HepG2 (cell line): ENCODE data around the gene PTMA. TPM values are rescaled to one million over a fixed set of nuclear protein-coding genes. Genes with fewer than 3 reads are reported as not detected.

ENCODE experiments used
- FOXK2 ChIP-seq: fragments of 450-650 bp; IDR thresholded peaks from 2 replicates; pipeline ENCODE4 v1.6.1; 2016
- GZF1 ChIP-seq: sonication (generic); formaldehyde crosslinking; IDR thresholded peaks from 2 replicates; pipeline ENCODE4 v1.5.1; 2020; ENCODE audit warnings: mild to moderate bottlenecking, missing genetic modification reagents
- HNRNPK ChIP-seq: fragments of 200-400 bp; formaldehyde crosslinking; IDR thresholded peaks from 2 replicates; pipeline ENCODE4 v1.6.1; 2018; ENCODE audit warnings: low read length, low read depth, moderate library complexity, mild to moderate bottlenecking; ENCODE audit not compliant: poor library complexity, severe bottlenecking
- U2AF1 ChIP-seq: fragments of 200-400 bp; formaldehyde crosslinking; optimal IDR thresholded peaks from 2 replicates; pipeline ENCODE3; 2017; ENCODE audit warnings: mild to moderate bottlenecking, low read depth, low read length
- ZNF407 ChIP-seq: sonication (generic); formaldehyde crosslinking; IDR thresholded peaks from one replicate; pipeline ENCODE4 v1.5.1; 2020; ENCODE audit warnings: mild to moderate bottlenecking, missing genetic modification reagents; ENCODE audit errors: not compliant biosample characterization
- ZNF761 ChIP-seq: sonication (generic); formaldehyde crosslinking; conservative IDR thresholded peaks from 2 replicates; pipeline ENCODE4 v1.4.0; 2020; ENCODE audit warnings: mild to moderate bottlenecking, missing genetic modification reagents
- ZNF850 ChIP-seq: sonication (generic); formaldehyde crosslinking; conservative IDR thresholded peaks from 2 replicates; pipeline ENCODE4 v1.9.0; 2021; ENCODE audit warnings: mild to moderate bottlenecking, missing genetic modification reagents
- ZSCAN12 ChIP-seq: sonication (generic); formaldehyde crosslinking; IDR thresholded peaks from 2 replicates; pipeline ENCODE4 v1.9.0; 2021; ENCODE audit warnings: mild to moderate bottlenecking, missing genetic modification reagents
- polyA plus RNA-seq, 8 experiments: library from polyadenylated mRNA; depleted of rRNA in 3 of 8; stranded (reverse) in 7 of 8; unstranded in 1 of 8; fragments of >200 nt; fragmentation: Illumina TruSeq in 4 of 8; extraction: Trizol in 4 of 8; gene quantifications; 2 replicates each; pipeline versions ENCODE4 v1.2.1 to v1.2.3, GENCODE V29; 2011 to 2016; ENCODE audit warnings: low read depth in 4 of 8, missing spikeins in 1 of 8, mixed read lengths in 1 of 8; ENCODE audit not compliant: insufficient read depth in 1 of 8
- total RNA-seq, 5 experiments: library from RNA; depleted of rRNA; stranded (reverse); fragments of >200 nt; fragmentation: Illumina TruSeq; extraction: Trizol; gene quantifications; 2 replicates each; pipeline ENCODE4 v1.2.3, GENCODE V29; 2016; ENCODE audit warnings: low read depth in 1 of 5
- TF ChIP-seq, protein P1 (sequence below): sonication (generic); formaldehyde crosslinking; IDR thresholded peaks from 2 replicates; pipeline ENCODE4 v1.5.1; 2020; ENCODE audit warnings: mild to moderate bottlenecking, missing genetic modification reagents, moderate library complexity
- TF ChIP-seq, protein P2 (sequence below): sonication (generic); formaldehyde crosslinking; IDR thresholded peaks from 2 replicates; pipeline ENCODE4 v1.4.0; 2020; ENCODE audit warnings: mild to moderate bottlenecking, low read depth, missing genetic modification reagents
- TF ChIP-seq, protein P3 (sequence below): sonication (generic); formaldehyde crosslinking; IDR thresholded peaks from 2 replicates; pipeline ENCODE4 v1.4.0; 2020; ENCODE audit warnings: missing genetic modification reagents

The PTMA gene
- total and polyA plus RNA-seq, 2 of the 13 experiments (the other 11 are each of a cell fraction or from before 2014, with no cell fraction given), result 190 to 1,086 TPM

DNA sequence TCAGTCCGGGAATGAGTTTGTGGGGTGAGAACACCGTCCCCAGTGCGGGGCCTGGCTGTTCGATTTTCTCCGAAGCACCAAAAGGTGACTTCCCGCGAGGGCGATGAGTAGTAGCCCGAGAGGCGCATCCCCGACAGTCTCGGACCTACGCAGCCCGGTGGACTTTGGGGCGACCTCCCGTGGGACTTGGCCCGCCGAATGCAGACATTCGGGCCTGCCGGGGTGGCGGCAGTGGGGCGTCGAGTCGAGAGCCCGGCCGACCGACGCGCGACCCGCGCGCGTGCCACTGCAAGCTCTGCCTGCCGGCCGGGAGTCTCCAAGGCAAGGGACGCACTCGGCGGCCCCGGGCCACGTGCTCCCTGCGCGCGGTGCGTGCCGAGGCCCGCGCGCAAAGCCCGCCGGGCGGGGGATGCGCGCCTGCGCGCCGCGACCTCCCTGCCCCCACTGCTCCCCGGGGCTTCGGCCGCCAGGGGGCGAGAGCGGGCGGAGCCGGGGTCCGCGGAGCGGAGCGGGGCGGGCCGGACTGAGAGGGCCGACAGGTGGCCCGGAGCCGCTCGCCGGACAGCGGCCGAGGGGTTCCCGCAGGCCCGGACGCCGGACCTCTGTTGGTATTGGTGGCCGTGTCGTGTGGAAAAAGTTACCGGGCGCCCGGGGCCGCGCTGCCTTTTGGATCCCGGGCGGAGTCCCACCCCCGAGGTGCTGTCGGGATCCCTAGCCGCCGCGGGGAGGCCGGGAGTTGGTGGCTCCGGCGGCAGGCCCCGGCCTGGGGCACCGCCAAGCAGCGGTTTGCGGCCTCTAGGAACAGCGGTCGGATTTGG lies 1.9 kb downstream of the PTMA start (continued):
- TF ChIP-seq ZNF407 (CRISPR knock-in tag) (peak; percentile 98), ZSCAN12 (CRISPR knock-in tag) (peak; percentile 100), GZF1 (CRISPR knock-in tag) (peak; percentile 81; the same call in 1 of the 2 replicates), ZNF850 (CRISPR knock-in tag) (peak; percentile 98), HNRNPK (peak; percentile 64), ZNF761 (CRISPR knock-in tag) (peak; percentile 100), FOXK2 (no peak), U2AF1 (no peak)
- TF ChIP-seq, protein P1, sequence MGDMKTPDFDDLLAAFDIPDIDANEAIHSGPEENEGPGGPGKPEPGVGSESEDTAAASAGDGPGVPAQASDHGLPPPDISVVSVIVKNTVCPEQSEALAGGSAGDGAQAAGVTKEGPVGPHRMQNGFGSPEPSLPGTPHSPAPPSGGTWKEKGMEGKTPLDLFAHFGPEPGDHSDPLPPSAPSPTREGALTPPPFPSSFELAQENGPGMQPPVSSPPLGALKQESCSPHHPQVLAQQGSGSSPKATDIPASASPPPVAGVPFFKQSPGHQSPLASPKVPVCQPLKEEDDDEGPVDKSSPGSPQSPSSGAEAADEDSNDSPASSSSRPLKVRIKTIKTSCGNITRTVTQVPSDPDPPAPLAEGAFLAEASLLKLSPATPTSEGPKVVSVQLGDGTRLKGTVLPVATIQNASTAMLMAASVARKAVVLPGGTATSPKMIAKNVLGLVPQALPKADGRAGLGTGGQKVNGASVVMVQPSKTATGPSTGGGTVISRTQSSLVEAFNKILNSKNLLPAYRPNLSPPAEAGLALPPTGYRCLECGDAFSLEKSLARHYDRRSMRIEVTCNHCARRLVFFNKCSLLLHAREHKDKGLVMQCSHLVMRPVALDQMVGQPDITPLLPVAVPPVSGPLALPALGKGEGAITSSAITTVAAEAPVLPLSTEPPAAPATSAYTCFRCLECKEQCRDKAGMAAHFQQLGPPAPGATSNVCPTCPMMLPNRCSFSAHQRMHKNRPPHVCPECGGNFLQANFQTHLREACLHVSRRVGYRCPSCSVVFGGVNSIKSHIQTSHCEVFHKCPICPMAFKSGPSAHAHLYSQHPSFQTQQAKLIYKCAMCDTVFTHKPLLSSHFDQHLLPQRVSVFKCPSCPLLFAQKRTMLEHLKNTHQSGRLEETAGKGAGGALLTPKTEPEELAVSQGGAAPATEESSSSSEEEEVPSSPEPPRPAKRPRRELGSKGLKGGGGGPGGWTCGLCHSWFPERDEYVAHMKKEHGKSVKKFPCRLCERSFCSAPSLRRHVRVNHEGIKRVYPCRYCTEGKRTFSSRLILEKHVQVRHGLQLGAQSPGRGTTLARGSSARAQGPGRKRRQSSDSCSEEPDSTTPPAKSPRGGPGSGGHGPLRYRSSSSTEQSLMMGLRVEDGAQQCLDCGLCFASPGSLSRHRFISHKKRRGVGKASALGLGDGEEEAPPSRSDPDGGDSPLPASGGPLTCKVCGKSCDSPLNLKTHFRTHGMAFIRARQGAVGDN (CRISPR knock-in tag), result peak; percentile 94
- TF ChIP-seq, protein P2, sequence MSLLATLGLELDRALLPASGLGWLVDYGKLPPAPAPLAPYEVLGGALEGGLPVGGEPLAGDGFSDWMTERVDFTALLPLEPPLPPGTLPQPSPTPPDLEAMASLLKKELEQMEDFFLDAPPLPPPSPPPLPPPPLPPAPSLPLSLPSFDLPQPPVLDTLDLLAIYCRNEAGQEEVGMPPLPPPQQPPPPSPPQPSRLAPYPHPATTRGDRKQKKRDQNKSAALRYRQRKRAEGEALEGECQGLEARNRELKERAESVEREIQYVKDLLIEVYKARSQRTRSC (CRISPR knock-in tag), result peak; percentile 99
- TF ChIP-seq, protein P3, sequence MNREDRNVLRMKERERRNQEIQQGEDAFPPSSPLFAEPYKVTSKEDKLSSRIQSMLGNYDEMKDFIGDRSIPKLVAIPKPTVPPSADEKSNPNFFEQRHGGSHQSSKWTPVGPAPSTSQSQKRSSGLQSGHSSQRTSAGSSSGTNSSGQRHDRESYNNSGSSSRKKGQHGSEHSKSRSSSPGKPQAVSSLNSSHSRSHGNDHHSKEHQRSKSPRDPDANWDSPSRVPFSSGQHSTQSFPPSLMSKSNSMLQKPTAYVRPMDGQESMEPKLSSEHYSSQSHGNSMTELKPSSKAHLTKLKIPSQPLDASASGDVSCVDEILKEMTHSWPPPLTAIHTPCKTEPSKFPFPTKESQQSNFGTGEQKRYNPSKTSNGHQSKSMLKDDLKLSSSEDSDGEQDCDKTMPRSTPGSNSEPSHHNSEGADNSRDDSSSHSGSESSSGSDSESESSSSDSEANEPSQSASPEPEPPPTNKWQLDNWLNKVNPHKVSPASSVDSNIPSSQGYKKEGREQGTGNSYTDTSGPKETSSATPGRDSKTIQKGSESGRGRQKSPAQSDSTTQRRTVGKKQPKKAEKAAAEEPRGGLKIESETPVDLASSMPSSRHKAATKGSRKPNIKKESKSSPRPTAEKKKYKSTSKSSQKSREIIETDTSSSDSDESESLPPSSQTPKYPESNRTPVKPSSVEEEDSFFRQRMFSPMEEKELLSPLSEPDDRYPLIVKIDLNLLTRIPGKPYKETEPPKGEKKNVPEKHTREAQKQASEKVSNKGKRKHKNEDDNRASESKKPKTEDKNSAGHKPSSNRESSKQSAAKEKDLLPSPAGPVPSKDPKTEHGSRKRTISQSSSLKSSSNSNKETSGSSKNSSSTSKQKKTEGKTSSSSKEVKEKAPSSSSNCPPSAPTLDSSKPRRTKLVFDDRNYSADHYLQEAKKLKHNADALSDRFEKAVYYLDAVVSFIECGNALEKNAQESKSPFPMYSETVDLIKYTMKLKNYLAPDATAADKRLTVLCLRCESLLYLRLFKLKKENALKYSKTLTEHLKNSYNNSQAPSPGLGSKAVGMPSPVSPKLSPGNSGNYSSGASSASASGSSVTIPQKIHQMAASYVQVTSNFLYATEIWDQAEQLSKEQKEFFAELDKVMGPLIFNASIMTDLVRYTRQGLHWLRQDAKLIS, result no peak
